CD4-positive, alpha-beta T cell treated with Interleukin-2 at 100 ng/mL for 4 hours (primary cell): Measurements from ENCODE around the gene BIRC2.

Experiments used
- DNase-seq: peaks from one replicate; pipeline ENCODE4 v3.0.0-alpha.2; 2020; ENCODE audit warnings: low spot score

The BIRC2 gene

DNA sequence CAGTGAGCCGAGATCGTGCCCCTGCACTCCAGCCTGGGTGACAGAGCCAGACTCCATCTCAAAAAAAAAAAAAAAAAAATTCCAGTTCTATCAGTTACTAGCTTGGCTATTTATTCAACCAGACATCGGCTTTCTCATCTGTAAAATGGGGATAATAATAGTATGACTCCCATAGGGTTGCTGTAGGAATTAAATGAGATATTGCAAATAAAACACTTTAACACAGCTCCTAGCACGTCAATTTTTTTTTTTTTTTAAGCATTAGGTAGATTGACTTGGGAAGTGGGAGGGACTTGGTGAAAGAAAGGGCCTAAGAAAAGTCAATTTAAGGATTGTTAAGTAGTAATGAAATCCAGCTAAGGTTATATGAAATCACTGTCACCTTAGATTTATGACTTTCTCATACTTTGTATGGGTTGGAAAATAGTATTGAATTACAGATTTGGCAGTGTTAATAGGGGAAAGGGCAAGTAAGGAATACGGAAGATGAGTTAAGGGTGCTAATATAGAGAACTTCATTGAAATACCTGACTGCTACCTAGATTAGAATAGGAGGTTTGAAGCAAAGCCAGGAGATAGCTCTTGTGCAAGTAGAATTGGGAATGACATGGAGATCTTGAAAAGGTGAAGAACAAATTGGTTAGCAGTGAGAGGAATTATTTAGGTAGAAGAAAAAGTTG, 28.8 kb downstream of the BIRC2 start:
- DNase-seq: no peak

DNA sequence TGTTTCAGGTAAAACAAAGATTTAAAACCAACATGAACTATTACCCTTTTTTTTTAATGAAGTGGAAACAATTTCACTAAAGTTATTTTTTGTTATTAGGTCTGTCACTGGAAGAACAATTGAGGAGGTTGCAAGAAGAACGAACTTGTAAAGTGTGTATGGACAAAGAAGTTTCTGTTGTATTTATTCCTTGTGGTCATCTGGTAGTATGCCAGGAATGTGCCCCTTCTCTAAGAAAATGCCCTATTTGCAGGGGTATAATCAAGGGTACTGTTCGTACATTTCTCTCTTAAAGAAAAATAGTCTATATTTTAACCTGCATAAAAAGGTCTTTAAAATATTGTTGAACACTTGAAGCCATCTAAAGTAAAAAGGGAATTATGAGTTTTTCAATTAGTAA, 30.9 kb downstream of the BIRC2 start:
- DNase-seq: no peak

DNA sequence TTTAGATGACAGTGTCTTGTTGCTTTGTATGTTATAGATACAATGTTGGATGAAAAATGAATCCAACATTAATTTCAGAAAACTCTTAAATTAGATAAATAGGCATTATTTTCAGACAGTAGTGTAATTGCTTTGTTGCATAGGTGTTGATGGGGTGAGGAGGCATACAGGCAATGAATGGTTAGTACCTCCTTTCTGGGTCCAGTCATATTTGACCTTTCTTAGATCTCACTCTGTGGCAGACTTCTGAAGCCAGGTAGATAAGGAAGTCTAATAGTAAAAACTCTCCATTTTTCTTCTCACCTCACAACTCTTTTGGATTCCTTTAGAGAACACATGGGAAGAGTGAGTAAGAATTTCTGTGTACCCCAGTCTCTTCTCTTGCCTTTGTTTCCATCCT, 31.8 kb downstream of the BIRC2 start:
- no peak for DNase-seq

DNA sequence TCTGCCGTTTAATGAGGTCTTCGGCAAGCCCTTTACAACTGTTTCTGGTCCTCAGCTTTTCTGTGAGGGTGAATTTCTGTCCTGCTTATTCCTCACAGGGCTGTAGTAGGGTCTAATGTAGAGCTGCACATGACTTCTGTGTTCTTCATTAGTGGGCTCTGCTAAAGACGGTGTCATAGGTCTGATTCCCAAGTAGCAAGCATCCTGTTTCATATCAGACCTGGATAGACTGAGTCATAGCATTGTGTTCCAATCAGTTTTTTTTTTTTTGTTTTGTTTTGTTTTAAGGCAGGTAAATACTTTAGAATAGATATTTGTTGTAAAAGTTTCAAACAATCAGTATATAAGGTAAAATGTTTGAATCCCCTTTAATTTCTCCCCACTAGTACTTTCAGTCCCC, 35.4 kb downstream of the BIRC2 start:
- DNase-seq: no peak

DNA sequence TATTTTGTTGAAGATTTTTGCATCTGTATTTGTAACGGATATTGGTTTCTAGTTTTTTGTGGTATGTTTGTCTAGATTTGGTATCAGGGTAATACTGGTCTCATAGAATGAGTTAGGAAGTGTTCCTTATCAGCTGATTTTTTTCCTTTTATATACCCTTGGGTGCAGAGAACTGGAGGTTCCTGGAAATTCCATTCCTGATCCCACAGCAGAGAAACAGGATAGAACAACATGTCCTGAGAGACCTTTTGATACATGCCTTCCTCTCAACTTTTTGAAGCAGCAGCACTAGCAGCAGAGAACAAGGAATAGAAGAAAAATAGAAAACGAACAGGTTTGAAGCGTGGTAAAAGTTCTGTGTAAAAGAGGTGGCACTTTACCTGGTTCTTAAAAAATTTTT, 36.8 kb downstream of the BIRC2 start:
- no peak for DNase-seq

DNA sequence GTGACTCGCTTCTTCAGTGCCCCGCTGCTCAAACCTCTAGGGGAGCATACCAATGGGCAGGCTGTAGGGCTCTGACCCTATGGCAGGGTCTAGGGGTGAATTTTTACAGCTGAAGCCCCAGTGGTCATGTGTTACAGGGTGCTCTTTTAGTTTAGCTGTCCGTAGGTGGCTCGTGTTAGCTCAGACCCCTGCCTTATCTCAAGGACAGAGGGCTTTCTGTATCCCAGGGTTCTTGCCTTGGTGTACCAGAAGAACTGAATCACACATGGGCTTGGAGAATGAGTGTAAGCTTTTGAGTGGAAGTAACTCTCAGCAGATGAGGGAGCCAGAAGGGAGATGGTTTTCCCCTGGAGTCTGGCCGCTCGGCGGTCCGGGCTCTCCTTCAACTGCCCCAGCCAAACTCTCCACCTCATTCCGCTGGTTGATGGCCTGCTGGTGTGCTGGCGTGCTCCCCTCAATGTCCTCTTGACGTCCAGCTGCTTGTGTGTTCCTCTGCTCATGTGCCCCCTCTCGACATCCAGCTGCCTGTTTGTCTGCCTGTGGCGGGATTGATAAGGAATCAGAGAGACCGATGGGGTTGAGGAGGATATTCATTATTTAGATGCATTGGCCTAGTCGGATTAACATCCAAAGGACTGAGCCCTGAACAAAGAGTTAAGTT, 37.5 kb downstream of the BIRC2 start:
- DNase-seq: no peak

DNA sequence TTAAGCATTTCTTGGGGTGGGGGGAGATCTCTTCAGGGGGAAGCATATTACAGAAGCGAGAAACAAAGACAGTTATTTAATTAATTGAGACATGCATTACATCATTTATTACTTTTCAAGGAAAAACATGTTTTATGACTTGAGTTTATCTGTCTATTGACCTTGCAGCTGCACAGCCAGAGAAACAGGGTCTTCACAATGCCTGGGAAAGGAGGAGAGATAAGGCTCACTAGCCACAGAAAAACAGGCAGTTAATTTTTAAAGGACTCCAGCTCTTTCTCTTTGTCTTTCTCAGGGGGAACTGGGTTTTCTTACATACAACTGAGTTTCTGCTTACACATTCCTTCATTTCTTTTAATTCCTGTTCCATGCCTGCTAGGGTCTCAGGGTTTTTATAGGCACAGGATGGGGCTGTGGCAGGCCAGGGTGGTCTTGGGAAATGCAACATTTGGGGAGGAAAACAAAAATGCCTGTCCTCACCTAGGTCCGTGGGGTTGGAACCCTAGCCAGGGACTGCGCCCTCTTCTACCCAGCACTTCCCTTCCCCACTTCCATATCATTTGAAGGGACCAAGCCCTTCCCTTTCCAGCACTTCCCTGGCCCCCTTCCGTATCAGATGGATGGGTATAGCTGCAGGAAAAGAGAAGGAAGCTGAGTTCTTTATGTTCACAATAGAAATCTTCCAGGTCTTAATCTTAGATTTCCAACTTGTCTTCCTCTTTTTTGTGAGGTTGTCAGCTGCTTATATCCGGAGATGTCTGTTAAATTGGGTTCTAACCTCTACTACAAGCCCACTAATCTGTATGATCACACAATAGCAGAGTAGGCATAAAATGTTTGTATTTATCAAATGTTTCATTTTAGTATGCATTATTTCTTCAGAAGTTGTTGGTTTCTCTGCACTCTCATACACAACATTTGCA, 38.3 kb downstream of the BIRC2 start:
- DNase-seq: no peak

DNA sequence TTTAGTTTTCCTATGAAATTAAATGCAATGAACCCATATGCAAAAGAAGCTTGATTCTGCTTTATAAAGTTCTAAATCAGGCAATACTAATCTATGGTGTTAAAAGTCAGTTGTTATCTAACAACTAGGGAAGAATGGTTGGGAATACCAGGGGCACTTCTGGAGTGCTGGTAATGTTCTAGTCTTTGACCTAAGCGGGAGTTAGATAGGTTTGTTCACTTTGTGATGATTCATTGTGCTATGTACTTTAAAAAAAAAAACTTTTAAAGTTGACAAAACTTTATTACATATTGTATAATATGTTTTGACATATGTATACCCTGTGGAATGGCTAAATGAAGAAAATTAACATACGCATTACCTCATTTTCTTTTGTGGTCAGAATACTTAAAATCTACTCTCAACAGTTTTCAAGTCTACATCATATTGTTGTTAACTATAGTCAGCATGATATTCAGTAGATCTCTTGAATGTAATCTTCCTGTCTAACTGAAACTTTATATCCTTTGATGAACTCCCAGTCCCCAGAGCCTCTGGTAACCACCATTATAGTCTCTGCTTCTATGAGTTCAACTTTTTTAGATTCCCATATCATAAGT, 39.2 kb downstream of the BIRC2 start:
- no peak for DNase-seq

DNA sequence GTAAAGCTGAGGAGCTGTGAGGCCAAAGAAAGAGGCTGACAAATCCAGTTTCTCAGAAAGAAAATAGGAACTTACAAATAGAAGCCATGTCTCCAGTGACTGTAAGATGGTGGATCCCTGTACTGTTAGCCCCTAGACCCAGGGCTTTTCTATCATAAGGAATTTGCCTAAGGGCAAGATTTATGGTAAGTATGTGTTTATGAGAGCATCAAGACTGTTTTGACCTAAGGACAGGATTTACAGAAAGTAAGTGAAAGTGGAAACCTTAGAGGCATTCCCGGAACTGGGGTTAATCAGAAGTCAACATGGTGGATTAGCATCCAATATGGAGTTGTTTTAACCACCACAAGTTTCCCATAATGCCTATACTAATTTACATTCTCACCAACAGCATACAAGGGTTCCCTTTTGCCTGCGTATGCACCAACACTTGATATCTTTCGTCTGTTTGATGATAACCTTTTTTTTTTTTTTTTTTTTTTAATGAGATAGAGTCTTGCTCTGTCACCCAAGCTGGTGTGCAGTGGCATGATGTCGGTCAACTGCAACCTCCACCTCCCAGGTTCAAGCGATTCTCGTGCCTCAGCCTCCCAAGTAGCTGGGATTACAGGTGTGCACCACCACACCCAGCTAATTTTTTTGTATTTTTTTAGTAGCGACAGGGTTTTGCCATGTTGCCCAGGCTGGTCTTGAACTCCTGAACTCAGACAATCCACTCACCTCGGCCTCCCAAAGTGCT, 40.2 kb downstream of the BIRC2 start:
- DNase-seq: no peak

DNA sequence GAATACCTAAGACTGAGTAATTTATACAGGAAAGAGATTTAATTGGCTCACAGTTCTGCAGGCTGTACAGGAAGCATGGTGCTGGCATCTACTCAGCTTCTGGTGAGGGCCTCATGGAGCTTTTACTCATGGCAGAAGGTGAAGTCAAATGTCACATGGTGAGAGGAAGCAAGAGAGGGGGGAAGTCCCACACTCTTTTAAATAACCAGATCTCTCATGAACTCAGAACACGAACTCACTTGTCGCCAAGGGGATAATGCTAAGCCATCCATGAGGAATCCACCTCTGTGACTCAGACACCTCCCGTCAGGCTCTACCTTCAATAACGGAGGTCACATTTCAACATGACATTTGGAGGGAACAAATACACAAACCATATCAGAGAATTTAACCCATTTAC, 42.2 kb downstream of the BIRC2 start:
- no peak for DNase-seq

DNA sequence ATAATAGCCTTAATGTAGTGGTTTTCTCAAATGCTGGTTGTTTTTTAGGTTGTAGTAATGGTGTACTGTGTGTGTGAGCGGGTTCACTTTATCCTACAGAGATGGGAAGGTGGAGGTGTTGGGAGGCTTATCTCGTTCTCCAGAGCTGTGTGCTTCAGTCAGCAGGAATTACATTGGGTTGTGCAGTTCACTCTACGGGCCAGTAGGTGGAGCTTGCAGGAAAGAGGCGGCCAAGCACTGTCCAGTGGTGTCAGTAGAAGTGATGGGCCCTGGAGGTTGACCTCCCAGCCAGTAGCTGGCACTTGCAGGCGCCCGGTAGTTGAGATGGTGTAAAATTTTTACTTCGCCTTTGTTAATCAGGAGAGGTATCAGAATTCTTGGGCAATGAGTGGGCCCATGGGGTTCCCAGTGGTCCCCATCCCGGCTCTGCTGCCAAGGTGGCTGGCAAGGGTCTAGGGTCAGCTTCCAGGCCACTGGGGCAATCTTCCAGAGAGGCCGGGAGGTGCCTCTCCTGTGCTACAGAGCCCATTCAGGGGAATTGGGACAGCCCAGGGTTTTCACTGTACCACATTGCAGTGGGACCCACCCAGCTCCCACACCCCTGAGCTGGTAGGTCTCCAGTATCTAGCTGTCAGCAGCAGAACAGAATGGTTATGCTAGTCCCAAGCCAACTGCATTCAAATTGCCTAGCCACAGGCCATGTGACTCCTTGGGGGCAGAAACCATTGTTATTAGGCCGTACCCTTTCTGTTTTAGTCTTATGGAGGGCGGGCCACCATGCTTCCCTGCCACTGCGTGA, 43.9 kb downstream of the BIRC2 start:
- peak; percentile 71 for DNase-seq

DNA sequence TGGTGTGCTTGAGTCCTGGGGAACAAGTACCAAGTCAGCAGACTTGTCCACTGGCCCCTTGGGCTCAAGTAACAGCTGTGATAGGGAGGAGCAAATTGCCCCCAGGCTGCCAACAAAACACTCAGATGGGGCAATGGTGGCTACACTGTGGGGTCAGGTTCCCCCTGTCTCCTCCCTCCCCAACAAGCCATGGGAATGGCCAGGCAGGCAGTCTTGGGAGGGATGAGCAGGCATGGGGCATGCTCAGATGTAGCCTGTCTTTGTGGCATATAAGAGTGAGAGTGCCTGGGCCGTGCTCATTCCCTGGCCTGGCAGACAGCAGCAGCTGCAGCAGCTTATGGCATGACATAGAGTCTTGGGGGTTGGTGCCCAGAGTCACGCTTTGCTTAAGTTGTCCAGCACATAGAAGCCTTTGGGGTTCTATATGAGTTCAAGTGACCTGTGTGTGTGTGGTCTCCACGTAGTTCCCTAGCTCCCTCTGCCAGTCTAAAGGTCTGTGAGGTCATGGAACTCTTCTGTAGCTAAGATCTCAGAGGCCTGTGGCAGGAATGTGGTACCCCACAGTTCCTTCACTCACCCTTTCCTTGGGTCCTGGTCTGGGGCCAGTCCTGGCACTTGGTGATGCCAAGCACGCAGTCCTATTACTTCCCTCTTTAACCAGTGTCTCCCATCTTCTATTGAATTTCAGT, 44.7 kb downstream of the BIRC2 start:
- DNase-seq: no peak

DNA sequence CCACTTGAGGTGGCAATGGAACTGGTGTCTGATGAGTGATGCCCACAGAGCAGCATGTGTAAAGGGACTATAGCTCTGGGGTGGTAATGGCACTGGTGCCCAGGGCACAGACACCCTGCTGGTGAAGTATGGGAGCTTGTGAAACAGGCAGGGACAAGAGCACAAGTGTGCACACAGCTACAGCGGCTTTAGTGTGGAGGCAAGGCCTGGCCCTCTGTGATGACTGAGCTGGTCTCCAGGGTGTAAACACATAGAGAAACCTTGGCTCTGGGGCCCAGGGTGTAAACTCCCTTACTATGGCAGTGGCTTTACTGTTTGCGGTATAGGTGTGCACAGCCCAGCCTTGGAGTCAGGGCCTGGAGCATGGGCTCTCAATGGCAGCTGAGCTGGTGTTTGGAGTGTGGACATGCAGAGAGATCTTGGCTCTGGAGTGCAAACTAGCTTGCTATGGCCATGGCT, 46.3 kb downstream of the BIRC2 start:
- no peak for DNase-seq

DNA sequence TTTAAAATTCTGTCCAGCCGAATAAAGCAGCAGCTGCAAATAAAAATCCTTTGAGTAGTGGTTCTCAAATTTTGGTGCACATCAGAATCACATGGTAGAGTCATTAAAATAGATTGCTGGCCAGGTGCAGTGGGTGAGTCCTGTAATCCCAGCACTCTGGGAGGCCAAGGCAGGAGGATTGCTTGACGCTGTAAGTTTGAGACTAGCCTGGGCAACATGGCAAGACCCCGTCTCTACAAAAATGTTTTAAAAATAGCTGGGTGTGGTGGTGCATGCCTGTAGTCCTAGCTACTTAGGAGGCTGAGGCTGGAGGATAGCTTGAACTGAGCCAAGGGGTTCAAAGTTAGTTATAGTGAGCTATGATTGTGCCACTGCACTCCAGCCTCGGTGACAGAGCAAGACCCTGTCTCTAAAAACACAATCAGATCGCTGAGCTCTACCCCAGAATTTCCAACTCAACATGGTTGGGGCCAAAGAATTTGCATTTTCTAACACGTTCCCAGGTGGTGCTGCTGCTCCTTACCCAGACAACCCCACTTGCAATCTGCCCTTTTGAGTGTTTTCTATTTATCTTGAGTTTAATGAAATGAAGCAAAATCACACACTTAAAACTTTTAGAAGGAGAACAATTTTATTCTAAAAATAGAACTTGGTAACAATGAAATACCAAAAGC, 48.8 kb downstream of the BIRC2 start:
- no peak for DNase-seq

DNA sequence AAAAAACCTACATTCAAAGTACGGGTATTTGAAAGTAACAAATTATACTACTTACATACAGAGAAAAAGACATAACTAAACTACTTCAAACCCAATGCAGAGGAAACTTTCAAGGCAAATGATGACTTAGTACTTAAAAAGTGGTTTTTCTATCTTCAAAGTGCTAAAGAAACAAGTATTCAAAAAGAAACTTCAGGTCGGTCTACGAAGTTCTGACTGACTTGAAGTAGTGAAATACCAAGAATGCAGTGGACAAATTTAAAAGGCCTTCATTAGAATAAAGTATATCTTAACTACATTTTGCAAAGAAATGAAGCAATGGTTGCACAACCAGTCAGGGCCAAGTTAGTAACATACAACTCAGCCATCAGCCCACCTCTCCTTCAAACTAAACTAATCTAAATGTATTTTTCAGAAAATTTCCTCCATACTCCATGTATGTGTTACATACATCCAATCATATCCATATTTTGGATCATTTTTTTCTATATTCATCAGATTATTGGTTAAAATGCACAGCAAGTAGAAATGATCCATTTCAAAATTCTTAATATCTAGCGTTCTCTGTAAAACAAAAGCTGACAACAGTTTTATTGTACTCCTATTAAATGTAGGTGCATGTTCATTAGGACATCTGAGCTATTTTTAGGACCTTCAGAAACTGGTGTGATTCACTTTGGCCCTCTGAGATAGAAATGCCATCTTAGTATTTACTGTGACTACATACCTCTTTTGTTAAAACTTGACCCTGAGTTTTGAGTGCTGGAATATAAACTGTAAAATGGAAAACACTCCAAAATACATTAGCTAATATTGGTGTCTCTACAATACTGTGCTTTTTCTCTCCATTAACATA, 49.9 kb downstream of the BIRC2 start:
- DNase-seq: no peak

DNA sequence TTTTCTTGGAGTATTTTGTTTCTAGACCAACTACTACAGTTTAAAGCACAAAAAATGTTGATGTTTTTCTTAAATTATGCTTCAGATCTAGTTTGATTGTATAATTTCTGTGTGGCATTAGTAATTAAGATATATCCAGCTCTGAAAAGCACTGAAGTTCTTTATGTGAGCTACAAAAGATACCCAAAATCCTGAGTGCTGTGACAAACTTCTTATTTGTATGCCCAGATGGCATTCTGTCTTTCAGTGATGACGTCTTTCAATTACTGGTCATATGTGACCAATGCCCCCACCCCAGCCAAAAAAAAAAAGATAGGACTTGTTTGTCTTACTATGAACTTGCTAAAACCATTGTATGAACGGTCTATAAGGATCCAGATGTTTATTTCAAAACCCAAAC, 51.3 kb downstream of the BIRC2 start:
- no peak for DNase-seq

DNA sequence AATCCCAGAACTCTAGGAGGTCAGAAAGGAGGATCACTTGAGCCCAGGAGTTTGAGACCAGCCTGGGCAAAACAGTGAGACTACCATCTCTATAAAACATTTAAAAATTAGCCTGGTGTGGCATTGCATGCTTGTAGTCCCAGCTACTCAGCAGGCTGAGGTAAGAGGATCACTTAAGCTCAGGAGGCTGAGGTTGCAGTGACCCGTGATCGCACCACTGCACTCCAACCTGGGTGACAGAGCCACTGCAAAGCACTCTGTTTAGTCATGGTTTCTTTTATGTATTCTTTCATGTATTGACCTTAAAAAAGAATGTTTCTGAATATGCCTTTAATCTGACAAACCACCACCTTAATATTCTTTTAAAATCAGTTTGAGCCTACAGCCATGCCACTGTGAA, 52.2 kb downstream of the BIRC2 start:
- DNase-seq: no peak

DNA sequence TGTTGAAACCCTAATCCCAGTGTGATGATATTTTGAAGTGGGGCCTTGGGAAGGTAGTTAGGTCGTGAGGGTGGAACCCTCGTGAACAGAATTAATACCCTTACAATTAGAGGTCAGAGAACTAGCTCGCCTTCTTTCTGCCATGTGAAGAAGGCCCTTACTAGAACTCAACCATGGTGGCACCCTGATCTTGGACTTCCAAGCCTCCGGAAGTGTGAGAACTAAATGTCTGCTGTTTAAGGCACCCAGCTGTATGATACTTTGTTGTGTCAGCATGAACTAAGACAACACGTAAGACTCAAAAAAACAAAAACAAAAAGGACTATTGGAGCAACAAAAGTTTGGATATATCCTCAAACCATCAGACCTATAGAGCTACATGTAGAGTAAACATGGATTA, 53.6 kb downstream of the BIRC2 start:
- DNase-seq: no peak

DNA sequence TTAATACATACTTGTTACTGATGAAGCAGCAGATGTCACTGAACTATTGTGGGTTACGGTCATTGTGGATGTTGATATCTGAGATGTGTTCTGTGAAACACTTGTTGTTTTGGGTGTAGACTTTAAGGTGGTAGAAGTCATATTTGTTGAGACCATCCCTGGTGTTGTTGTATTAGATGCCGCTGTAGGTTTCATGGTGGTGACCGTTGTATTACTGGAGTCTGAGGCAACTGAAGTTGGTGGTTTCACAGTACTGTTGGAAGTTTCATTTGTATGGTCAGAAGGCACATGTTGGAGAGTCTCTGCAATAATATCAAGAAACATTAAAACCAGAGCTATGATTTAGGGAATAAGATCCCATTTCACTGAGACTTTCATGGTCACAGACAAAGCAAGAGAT, 54.9 kb downstream of the BIRC2 start:
- DNase-seq: no peak
